Diencephalon (tissue), 1 donor: ENCODE measurements around the gene TSR3. TPM values are rescaled to one million over a fixed set of nuclear protein-coding genes. Genes with fewer than 3 reads are reported as not detected.

ENCODE experiments used
- total RNA-seq: library from RNA; depleted of rRNA; stranded (reverse); fragments of >200 nt; gene quantifications from one replicate; pipeline ENCODE4 v1.2.3, GENCODE V29; 2014

The TSR3 gene
- 43.6 TPM for total RNA-seq

GRCh38 chr16:1351582-1352362 lies at the start of gene TSR3, which contains the start of gene GNPTG:
TSR3 (minus strand) TSS chr16:1351878; CDS start chr16:1351804, 74 bp downstream.
GNPTG (plus strand) TSS chr16:1351931; CDS start chr16:1351966, 35 bp downstream.

GRCh38 chr16:1333149-1333812 lies 18.4 kb downstream of the TSR3 start, which contains the start of gene BAIAP3:
BAIAP3 (plus strand) TSS chr16:1333645; CDS start chr16:1338550, 4,905 bp downstream.

GRCh38 chr16:1308977-1309885 lies 42.4 kb downstream of the TSR3 start, which contains the start of gene UBE2I:
UBE2I (plus strand) TSS chr16:1309636; CDS start chr16:1314031, 4,395 bp downstream.

Other genes with a start within 250 kb of the TSR3 start
- gene CACNA1H, start 198.8 kb downstream of the TSR3 start, total RNA-seq = 24.7 TPM
- not detected for gene TPSG1, start 126.6 kb downstream of the TSR3 start, total RNA-seq
- 0.46 TPM for gene TPSB2, start 121.7 kb downstream of the TSR3 start, total RNA-seq
- gene TPSAB1, start 111.2 kb downstream of the TSR3 start, total RNA-seq = not detected
- not detected for gene TPSD1, start 95.8 kb downstream of the TSR3 start, total RNA-seq
- gene UBE2I, start 42.2 kb downstream of the TSR3 start, total RNA-seq = 48.7 TPM
- gene BAIAP3, start 18.2 kb downstream of the TSR3 start, total RNA-seq = 61.8 TPM
- gene GNPTG, start 53 bp upstream of the TSR3 start, total RNA-seq = 31.1 TPM
- 16.4 TPM for gene UNKL, start 62.8 kb upstream of the TSR3 start, total RNA-seq
- gene UQCC4, start 68.9 kb upstream of the TSR3 start, total RNA-seq = 12.0 TPM
- gene PERCC1, start 79.2 kb upstream of the TSR3 start, total RNA-seq = not detected
- 0.23 TPM for gene CCDC154, start 92.7 kb upstream of the TSR3 start, total RNA-seq
- gene CLCN7, start 123.2 kb upstream of the TSR3 start, total RNA-seq = 47.3 TPM
- gene PTX4, start 137.1 kb upstream of the TSR3 start, total RNA-seq = 0.23 TPM
- gene TELO2, start 141.5 kb upstream of the TSR3 start, total RNA-seq = 19.6 TPM
- gene TMEM204, start 181.8 kb upstream of the TSR3 start, total RNA-seq = 3.2 TPM